HepG2 (cell line): ENCODE data around the gene JAK2. TPM values are rescaled to one million over a fixed set of nuclear protein-coding genes. Genes with fewer than 3 reads are reported as not detected.
A peak's percentile ranks its signal among the peaks of the same experiment; 100 is the strongest.

Experiments used
- EED ChIP-seq: sonication (generic); formaldehyde crosslinking; IDR thresholded peaks from 2 replicates; pipeline ENCODE4 v1.5.0; 2020; ENCODE audit warnings: mild to moderate bottlenecking, missing genetic modification reagents
- EHMT2 ChIP-seq: fragments of 200-600 bp; sonication (generic); IDR thresholded peaks from 2 replicates; pipeline ENCODE4 v1.7.0; 2017; ENCODE audit warnings: antibody characterized with exemption, low read depth, low read length, borderline replicate concordance
- FOXP1 ChIP-seq, 2 experiments: fragments of 450-650 bp in 1 of 2; IDR thresholded peaks; 2 replicates each; pipeline ENCODE4 v1.6.1; 2017 to 2018; ENCODE audit warnings: antibody characterized with exemption in 1 of 2
- MXD1 ChIP-seq: sonication (generic); formaldehyde crosslinking; IDR thresholded peaks from 2 replicates; pipeline ENCODE4 v1.4.0; 2020; ENCODE audit warnings: mild to moderate bottlenecking, missing genetic modification reagents
- PLRG1 ChIP-seq: fragments of 450-650 bp; conservative IDR thresholded peaks from 2 replicates; pipeline ENCODE4 v1.6.1; 2016
- REXO4 ChIP-seq: sonication (generic); formaldehyde crosslinking; IDR thresholded peaks from 2 replicates; pipeline ENCODE4 v1.8.0; 2022; ENCODE audit warnings: missing genetic modification reagents, mild to moderate bottlenecking, borderline replicate concordance
- SIN3B ChIP-seq: fragments of 150-350 bp; IDR thresholded peaks from 2 replicates; pipeline ENCODE4 v1.6.1; 2014; ENCODE audit warnings: low read length
- TCF12 ChIP-seq, 2 experiments: fragments of 450-650 bp in 1 of 2; sonication (generic) in 1 of 2; formaldehyde crosslinking in 1 of 2; IDR thresholded peaks; 2 replicates each; pipeline versions ENCODE4 v1.6.1 to v1.8.0; 2017 to 2022; ENCODE audit warnings: antibody characterized with exemption in 1 of 2, mild to moderate bottlenecking in 1 of 2, missing genetic modification reagents in 1 of 2, moderate library complexity in 1 of 2
- ZNF430 ChIP-seq: sonication (generic); formaldehyde crosslinking; IDR thresholded peaks from 2 replicates; pipeline ENCODE4 v1.9.0; 2021; ENCODE audit warnings: mild to moderate bottlenecking, missing genetic modification reagents
- ZNF503 ChIP-seq: sonication (generic); formaldehyde crosslinking; IDR thresholded peaks from 2 replicates; pipeline ENCODE4 v1.4.0; 2020; ENCODE audit warnings: missing genetic modification reagents
- polyA plus RNA-seq, 8 experiments: library from polyadenylated mRNA; depleted of rRNA in 3 of 8; stranded (reverse) in 7 of 8; unstranded in 1 of 8; fragments of >200 nt; fragmentation: Illumina TruSeq in 4 of 8; extraction: Trizol in 4 of 8; gene quantifications; 2 replicates each; pipeline versions ENCODE4 v1.2.1 to v1.2.3, GENCODE V29; 2011 to 2016; ENCODE audit warnings: low read depth in 4 of 8, missing spikeins in 1 of 8, mixed read lengths in 1 of 8; ENCODE audit not compliant: insufficient read depth in 1 of 8
- total RNA-seq, 5 experiments: library from RNA; depleted of rRNA; stranded (reverse); fragments of >200 nt; fragmentation: Illumina TruSeq; extraction: Trizol; gene quantifications; 2 replicates each; pipeline ENCODE4 v1.2.3, GENCODE V29; 2016; ENCODE audit warnings: low read depth in 1 of 5
- TF ChIP-seq, protein P1 (sequence below): IDR thresholded peaks from 2 replicates; pipeline ENCODE4 v1.6.1; 2016; ENCODE audit warnings: low read depth, missing genetic modification reagents, missing compliant biosample characterization
- TF ChIP-seq, protein P2 (sequence below): IDR thresholded peaks from 2 replicates; pipeline ENCODE4 v1.6.1; 2016; ENCODE audit warnings: low read depth, borderline replicate concordance
- TF ChIP-seq, protein P3 (sequence below): sonication (generic); formaldehyde crosslinking; IDR thresholded peaks from 2 replicates; pipeline ENCODE4 v1.4.0; 2020; ENCODE audit warnings: missing genetic modification reagents, low read depth, mild to moderate bottlenecking, borderline replicate concordance
- TF ChIP-seq, protein P4 (sequence below): IDR thresholded peaks from 2 replicates; pipeline ENCODE4 v1.6.1; 2016

The JAK2 gene
- total and polyA plus RNA-seq, 2 of the 13 experiments (the other 11 are each of a cell fraction or from before 2014, with no cell fraction given): 1.1 to 4.1 TPM

DNA sequence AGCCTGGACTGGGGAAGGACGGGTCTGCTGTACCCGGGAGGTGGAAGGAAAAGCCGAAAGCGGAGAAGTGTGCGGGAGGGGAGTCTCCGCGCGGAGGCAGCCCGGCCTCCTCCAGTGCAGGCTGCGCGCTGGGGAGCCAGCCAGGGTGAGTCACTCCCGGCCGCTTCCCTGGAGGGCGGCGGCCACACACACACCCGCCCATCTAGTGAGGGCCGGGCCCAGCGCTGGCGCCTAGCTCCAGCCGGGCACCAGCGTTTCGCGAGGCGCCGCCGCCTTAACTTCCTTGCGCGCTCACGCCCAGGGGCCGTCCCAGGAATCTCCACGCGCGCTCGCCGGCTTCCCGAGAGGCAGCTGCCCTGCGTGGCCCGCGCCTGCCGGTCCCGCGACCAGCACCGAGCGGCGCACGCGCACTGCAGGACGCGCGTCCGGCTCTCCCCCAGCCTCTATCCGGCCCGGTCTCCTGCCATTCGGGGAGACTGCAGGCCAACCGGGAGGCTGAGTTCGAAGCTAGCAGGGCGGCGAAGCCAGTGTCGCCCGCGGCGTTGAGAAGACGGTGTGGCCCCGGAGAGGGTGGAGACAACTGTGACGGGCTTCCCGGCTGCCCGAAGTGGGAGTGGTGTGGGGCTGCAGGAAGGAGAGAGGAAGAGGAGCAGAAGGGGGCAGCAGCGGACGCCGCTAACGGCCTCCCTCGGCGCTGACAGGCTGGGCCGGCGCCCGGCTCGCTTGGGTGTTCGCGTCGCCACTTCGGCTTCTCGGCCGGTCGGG, at the start of gene JAK2 (continued):
- TF ChIP-seq, protein P1, sequence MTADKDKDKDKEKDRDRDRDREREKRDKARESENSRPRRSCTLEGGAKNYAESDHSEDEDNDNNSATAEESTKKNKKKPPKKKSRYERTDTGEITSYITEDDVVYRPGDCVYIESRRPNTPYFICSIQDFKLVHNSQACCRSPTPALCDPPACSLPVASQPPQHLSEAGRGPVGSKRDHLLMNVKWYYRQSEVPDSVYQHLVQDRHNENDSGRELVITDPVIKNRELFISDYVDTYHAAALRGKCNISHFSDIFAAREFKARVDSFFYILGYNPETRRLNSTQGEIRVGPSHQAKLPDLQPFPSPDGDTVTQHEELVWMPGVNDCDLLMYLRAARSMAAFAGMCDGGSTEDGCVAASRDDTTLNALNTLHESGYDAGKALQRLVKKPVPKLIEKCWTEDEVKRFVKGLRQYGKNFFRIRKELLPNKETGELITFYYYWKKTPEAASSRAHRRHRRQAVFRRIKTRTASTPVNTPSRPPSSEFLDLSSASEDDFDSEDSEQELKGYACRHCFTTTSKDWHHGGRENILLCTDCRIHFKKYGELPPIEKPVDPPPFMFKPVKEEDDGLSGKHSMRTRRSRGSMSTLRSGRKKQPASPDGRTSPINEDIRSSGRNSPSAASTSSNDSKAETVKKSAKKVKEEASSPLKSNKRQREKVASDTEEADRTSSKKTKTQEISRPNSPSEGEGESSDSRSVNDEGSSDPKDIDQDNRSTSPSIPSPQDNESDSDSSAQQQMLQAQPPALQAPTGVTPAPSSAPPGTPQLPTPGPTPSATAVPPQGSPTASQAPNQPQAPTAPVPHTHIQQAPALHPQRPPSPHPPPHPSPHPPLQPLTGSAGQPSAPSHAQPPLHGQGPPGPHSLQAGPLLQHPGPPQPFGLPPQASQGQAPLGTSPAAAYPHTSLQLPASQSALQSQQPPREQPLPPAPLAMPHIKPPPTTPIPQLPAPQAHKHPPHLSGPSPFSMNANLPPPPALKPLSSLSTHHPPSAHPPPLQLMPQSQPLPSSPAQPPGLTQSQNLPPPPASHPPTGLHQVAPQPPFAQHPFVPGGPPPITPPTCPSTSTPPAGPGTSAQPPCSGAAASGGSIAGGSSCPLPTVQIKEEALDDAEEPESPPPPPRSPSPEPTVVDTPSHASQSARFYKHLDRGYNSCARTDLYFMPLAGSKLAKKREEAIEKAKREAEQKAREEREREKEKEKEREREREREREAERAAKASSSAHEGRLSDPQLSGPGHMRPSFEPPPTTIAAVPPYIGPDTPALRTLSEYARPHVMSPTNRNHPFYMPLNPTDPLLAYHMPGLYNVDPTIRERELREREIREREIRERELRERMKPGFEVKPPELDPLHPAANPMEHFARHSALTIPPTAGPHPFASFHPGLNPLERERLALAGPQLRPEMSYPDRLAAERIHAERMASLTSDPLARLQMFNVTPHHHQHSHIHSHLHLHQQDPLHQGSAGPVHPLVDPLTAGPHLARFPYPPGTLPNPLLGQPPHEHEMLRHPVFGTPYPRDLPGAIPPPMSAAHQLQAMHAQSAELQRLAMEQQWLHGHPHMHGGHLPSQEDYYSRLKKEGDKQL: no peak
- TF ChIP-seq ZNF430 (CRISPR knock-in tag) (peak; percentile 9; the same call in 1 of the 2 replicates), PLRG1 (no peak), TCF12 (IDR thresholded peaks at IDR 0.05) (no peak), TCF12 (CRISPR knock-in tag; IDR thresholded peaks at IDR 0.05) (peak; percentile 84), MXD1 (CRISPR knock-in tag) (peak; percentile 84; the same call in 1 of the 2 replicates), SIN3B (no peak), EED (CRISPR knock-in tag) (no peak), FOXP1 (IDR thresholded peaks at IDR 0.05) (no peak), FOXP1 (CRISPR knock-in tag; IDR thresholded peaks at IDR 0.05) (no peak), ZNF503 (peak; percentile 42; the same call in 1 of the 2 replicates), EHMT2 (no peak), REXO4 (CRISPR knock-in tag) (no peak)
- TF ChIP-seq, protein P2, sequence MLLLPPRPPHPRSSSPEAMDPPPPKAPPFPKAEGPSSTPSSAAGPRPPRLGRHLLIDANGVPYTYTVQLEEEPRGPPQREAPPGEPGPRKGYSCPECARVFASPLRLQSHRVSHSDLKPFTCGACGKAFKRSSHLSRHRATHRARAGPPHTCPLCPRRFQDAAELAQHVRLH: peak; percentile 80; the same call in 1 of the 2 replicates
- TF ChIP-seq, protein P3, sequence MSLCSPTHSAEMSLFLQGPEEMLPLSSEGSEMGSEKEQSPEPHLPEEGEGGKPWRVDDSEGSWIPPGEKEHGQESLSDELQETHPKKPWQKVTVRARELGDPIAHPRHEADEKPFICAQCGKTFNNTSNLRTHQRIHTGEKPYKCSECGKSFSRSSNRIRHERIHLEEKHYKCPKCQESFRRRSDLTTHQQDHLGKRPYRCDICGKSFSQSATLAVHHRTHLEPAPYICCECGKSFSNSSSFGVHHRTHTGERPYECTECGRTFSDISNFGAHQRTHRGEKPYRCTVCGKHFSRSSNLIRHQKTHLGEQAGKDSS (CRISPR knock-in tag): no peak; the same call in 1 of the 2 replicates
- TF ChIP-seq, protein P4, sequence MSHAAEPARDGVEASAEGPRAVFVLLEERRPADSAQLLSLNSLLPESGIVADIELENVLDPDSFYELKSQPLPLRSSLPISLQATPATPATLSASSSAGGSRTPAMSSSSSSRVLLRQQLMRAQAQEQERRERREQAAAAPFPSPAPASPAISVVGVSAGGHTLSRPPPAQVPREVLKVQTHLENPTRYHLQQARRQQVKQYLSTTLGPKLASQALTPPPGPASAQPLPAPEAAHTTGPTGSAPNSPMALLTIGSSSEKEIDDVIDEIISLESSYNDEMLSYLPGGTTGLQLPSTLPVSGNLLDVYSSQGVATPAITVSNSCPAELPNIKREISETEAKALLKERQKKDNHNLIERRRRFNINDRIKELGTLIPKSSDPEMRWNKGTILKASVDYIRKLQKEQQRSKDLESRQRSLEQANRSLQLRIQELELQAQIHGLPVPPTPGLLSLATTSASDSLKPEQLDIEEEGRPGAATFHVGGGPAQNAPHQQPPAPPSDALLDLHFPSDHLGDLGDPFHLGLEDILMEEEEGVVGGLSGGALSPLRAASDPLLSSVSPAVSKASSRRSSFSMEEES (CRISPR knock-in tag): no peak
